Measurements from ENCODE around the gene DLL4.

Gene DLL4

DNA sequence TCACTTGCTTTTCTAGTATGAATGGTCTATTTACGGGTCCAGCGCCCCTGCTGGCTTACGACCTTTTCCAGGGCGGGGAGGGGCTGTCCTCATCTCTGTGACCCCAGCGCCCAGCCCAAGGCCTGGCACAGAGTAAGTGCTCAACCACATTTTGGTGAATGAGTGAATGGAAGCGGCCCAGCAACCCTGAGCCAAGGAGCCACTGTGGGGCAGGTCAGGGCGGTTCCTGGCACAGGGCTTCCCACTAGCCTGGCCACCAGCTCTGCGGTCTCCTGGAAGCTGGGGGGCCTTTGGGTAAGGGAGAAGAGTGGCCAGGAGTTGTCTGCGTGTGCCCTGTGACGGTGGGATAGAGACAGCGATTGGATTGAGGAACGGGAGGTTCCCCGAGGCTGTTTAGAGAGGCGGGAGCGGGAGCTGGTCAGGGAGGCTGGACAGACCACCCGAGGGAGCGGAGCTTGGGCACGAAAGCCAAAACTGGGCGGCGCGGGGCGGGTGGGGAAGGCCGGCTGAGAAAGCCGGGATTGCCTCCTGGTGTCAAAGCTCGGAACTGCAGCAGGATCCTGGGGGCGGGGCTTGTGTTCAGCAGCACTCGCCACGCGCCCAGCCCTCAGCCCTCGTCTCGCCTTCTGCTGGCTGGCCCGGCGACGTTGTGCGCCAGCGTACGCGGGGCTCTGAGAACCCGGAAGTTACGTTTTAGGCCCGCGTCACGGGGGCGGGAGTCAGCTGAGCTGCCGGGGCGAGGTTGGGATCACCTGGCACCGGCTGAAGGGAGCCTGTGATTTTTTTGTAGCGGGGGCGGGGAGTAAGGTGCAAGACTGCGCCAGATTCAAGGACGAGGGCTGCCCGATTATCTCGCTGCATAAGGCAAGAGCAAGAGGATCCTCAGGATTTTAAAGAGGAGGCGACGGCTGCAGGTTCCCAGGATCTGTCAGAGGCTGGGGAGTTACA is 35.1 kb upstream of the DLL4 start, which contains the start of gene VPS18:
TSS of gene VPS18 (plus strand) at position 718 of the 948 bp plus-strand sequence. CDS start 319 bp downstream, outside the sequence.
- peak within 1 kb of the TSS; percentile 94 for H3K4me3 ChIP-seq (ENCODE audit: low read length)
- peak within 1 kb of the TSS; percentile 26 for H3K27ac ChIP-seq (ENCODE audit: low read depth, low read length)
- peaks cover 34% of the 10 kb centered on the region for H3K4me1 ChIP-seq (ENCODE audit: control insufficient read depth, low read length)
- peaks cover 20% of the 10 kb centered on the region for H3K36me3 ChIP-seq (ENCODE audit: control insufficient read depth, low read length)
- H3K27me3 ChIP-seq (ENCODE audit: control insufficient read depth, low read length) = no peaks in the 10 kb centered on the region
- H3K9me2 ChIP-seq (replicated peaks; ENCODE audit: control insufficient read depth, low read length) = no peaks in the 10 kb centered on the region
- peaks cover 4% of the 10 kb centered on the region for H3F3A ChIP-seq (ENCODE audit: control insufficient read depth, insufficient read depth)
- no peaks in the 10 kb centered on the region for H3K9me3 ChIP-seq (ENCODE audit: control insufficient read depth, insufficient read depth, low read length)
- H3K4me2 ChIP-seq (ENCODE audit: low read length) = peak within 1 kb of the TSS; percentile 96
- TF ChIP-seq, protein P1, sequence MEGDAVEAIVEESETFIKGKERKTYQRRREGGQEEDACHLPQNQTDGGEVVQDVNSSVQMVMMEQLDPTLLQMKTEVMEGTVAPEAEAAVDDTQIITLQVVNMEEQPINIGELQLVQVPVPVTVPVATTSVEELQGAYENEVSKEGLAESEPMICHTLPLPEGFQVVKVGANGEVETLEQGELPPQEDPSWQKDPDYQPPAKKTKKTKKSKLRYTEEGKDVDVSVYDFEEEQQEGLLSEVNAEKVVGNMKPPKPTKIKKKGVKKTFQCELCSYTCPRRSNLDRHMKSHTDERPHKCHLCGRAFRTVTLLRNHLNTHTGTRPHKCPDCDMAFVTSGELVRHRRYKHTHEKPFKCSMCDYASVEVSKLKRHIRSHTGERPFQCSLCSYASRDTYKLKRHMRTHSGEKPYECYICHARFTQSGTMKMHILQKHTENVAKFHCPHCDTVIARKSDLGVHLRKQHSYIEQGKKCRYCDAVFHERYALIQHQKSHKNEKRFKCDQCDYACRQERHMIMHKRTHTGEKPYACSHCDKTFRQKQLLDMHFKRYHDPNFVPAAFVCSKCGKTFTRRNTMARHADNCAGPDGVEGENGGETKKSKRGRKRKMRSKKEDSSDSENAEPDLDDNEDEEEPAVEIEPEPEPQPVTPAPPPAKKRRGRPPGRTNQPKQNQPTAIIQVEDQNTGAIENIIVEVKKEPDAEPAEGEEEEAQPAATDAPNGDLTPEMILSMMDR (IDR thresholded peaks at IDR 0.05; ENCODE audit: low read depth, low read length, poor library complexity, severe bottlenecking) = peak; percentile 72
- TF ChIP-seq EZH2phosphoT487 (IDR thresholded peaks at IDR 0.05; ENCODE audit: borderline replicate concordance, low read length) = no peak
- peaks cover 20% of the 10 kb centered on the region for H3K79me2 ChIP-seq (ENCODE audit: control insufficient read depth, low read length)
- no peaks in the 10 kb centered on the region for H4K20me1 ChIP-seq (ENCODE audit: control insufficient read depth, insufficient read depth, low read depth, low read length)

DNA sequence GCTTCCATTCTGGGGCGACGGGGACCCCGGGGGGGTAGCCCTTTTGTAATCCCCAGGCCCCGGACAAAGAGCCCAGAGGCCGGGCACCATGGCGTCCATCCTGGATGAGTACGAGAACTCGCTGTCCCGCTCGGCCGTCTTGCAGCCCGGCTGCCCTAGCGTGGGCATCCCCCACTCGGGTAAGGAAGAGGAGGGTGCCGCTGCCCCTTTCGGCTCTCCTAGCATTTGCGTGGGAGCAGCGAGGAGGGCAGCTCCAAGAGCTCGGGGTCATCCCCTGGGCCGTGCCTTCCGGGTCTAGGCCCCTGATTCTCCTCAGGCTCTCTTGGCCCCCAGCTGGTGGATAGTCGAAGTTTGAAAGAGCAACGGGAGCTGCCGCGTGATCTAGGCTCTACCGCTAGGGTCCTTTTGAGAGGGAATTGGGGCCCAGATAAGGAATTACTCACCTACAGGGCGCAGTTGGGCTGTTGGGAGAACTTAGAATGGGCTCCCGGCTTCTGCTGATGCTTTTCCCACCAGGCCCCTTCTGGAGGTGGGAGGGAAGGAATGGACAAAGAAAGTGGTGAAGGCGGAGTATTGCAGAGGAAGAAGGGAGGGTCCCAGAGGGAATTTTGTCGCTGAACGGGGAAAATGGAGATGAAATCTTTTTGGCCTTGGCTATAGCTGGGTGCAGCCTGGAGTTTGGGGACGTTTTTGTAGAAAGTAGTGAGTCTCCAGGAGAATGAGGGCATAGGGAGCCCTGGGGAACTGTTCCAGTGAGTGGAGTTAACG is 34.3 kb upstream of the DLL4 start:
- Histone ChIP-seq H4K20me1 (ENCODE audit: control insufficient read depth, insufficient read depth, low read depth, low read length) (no peaks in the 10 kb centered on the region), H3K27ac (ENCODE audit: low read depth, low read length) (peak overlapping the region; percentile 26), H3K36me3 (ENCODE audit: control insufficient read depth, low read length) (peaks cover 29% of the 10 kb centered on the region), H3K27me3 (ENCODE audit: control insufficient read depth, low read length) (no peaks in the 10 kb centered on the region), H3K4me2 (ENCODE audit: low read length) (peak overlapping the region; percentile 96), H3K4me3 (ENCODE audit: low read length) (peak overlapping the region; percentile 94), H3K4me1 (ENCODE audit: control insufficient read depth, low read length) (peaks cover 34% of the 10 kb centered on the region), H3K9me2 (replicated peaks; ENCODE audit: control insufficient read depth, low read length) (no peaks in the 10 kb centered on the region), H3K79me2 (ENCODE audit: control insufficient read depth, low read length) (peaks cover 20% of the 10 kb centered on the region), H3K9me3 (ENCODE audit: control insufficient read depth, insufficient read depth, low read length) (no peaks in the 10 kb centered on the region), H3F3A (ENCODE audit: control insufficient read depth, insufficient read depth) (peaks cover 4% of the 10 kb centered on the region)
- no peak for TF ChIP-seq EZH2phosphoT487 (IDR thresholded peaks at IDR 0.05; ENCODE audit: borderline replicate concordance, low read length)
- TF ChIP-seq, protein P1 (IDR thresholded peaks at IDR 0.05; ENCODE audit: low read depth, low read length, poor library complexity, severe bottlenecking) = peak; percentile 71

DNA sequence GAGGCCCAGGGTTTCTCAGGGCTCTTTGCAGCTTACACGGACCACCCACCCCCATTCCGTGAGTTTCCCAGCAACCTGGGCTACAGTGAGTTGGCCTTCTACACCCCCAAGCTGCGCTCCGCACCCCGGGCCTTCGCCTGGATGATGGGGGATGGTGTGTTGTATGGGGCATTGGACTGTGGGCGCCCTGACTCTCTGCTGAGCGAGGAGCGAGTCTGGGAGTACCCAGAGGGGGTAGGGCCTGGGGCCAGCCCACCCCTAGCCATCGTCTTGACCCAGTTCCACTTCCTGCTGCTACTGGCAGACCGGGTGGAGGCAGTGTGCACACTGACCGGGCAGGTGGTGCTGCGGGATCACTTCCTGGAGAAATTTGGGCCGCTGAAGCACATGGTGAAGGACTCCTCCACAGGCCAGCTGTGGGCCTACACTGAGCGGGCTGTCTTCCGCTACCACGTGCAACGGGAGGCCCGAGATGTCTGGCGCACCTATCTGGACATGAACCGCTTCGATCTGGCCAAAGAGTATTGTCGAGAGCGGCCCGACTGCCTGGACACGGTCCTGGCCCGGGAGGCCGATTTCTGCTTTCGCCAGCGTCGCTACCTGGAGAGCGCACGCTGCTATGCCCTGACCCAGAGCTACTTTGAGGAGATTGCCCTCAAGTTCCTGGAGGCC is 29.5 kb upstream of the DLL4 start:
- Histone ChIP-seq H3K9me3 (ENCODE audit: control insufficient read depth, insufficient read depth, low read length) (no peaks in the 10 kb centered on the region), H3K4me1 (ENCODE audit: control insufficient read depth, low read length) (peaks cover 30% of the 10 kb centered on the region), H4K20me1 (ENCODE audit: control insufficient read depth, insufficient read depth, low read depth, low read length) (no peaks in the 10 kb centered on the region), H3K27me3 (ENCODE audit: control insufficient read depth, low read length) (no peaks in the 10 kb centered on the region), H3F3A (ENCODE audit: control insufficient read depth, insufficient read depth) (peaks cover 6% of the 10 kb centered on the region), H3K4me2 (ENCODE audit: low read length) (no peak overlapping the region), H3K79me2 (ENCODE audit: control insufficient read depth, low read length) (peaks cover 32% of the 10 kb centered on the region), H3K36me3 (ENCODE audit: control insufficient read depth, low read length) (peaks cover 60% of the 10 kb centered on the region), H3K4me3 (ENCODE audit: low read length) (no peak overlapping the region), H3K27ac (ENCODE audit: low read depth, low read length) (no peak overlapping the region), H3K9me2 (replicated peaks; ENCODE audit: control insufficient read depth, low read length) (no peaks in the 10 kb centered on the region)
- TF ChIP-seq, protein P1 (IDR thresholded peaks at IDR 0.05; ENCODE audit: low read depth, low read length, poor library complexity, severe bottlenecking) = no peak
- no peak for TF ChIP-seq EZH2phosphoT487 (IDR thresholded peaks at IDR 0.05; ENCODE audit: borderline replicate concordance, low read length)
